ENCODE data around the gene SPSB2.
"Not testable (repeated sequence)": the region's sequence is repeated elsewhere in the genome, so short reads cannot be mapped to it uniquely, and the experiment has no call there.

The SPSB2 gene

GRCh38 chr12:6902448-6902847, 29.3 kb upstream of the SPSB2 start:
- no peak for DNase-seq (ENCODE audit: low read depth in 2 of 2)

GRCh38 chr12:6899837-6900519, 26.9 kb upstream of the SPSB2 start:
- DNase-seq (ENCODE audit: low read depth in 2 of 2): no peak

GRCh38 chr12:6899427-6899826, 26.3 kb upstream of the SPSB2 start:
- no peak for DNase-seq (ENCODE audit: low read depth in 2 of 2)

- DNase-seq (ENCODE audit: low read depth in 2 of 2): no peak
Observed at GRCh38 chr12:6896846-6897435, 23.8 kb upstream of the SPSB2 start.

GRCh38 chr12:6894321-6894720, 21.2 kb upstream of the SPSB2 start:
- no peak for DNase-seq (ENCODE audit: low read depth in 2 of 2)

GRCh38 chr12:6892683-6893082, 19.6 kb upstream of the SPSB2 start:
- not testable (repeated sequence) for DNase-seq (ENCODE audit: low read depth in 2 of 2)

- DNase-seq (ENCODE audit: low read depth in 2 of 2): no peak
Observed at GRCh38 chr12:6891646-6892001, 18.5 kb upstream of the SPSB2 start.

GRCh38 chr12:6890789-6891645, 17.9 kb upstream of the SPSB2 start:
- peak; percentile 92 to 93 for DNase-seq (ENCODE audit: low read depth in 2 of 2)

GRCh38 chr12:6889775-6890573, 16.9 kb upstream of the SPSB2 start:
- not testable (repeated sequence) for DNase-seq (ENCODE audit: low read depth in 2 of 2)

GRCh38 chr12:6888794-6889193, 15.7 kb upstream of the SPSB2 start:
- DNase-seq (ENCODE audit: low read depth in 2 of 2): not testable (repeated sequence)

GRCh38 chr12:6888360-6888759, 15.3 kb upstream of the SPSB2 start:
- no peak for DNase-seq (ENCODE audit: low read depth in 2 of 2)

GRCh38 chr12:6887460-6887859, 14.4 kb upstream of the SPSB2 start:
- DNase-seq (ENCODE audit: low read depth in 2 of 2): no peak

- DNase-seq (ENCODE audit: low read depth in 2 of 2): not testable (repeated sequence)
Observed at GRCh38 chr12:6886206-6886999, 13.3 kb upstream of the SPSB2 start.

GRCh38 chr12:6884539-6884938, 11.4 kb upstream of the SPSB2 start:
- no peak for DNase-seq (ENCODE audit: low read depth in 2 of 2)

- DNase-seq (ENCODE audit: low read depth in 2 of 2): no peak
Observed at GRCh38 chr12:6883683-6884082, 10.6 kb upstream of the SPSB2 start.

- DNase-seq (ENCODE audit: low read depth in 2 of 2): no peak
Observed at GRCh38 chr12:6883252-6883651, 10.1 kb upstream of the SPSB2 start.

- not testable (repeated sequence) for DNase-seq (ENCODE audit: low read depth in 2 of 2)
Observed at GRCh38 chr12:6879824-6880223, 6.7 kb upstream of the SPSB2 start.

- not testable (repeated sequence) for DNase-seq (ENCODE audit: low read depth in 2 of 2)
Observed at GRCh38 chr12:6874015-6874368, 889 bp upstream of the SPSB2 start.

- DNase-seq (ENCODE audit: low read depth in 2 of 2): peak in 1 of 2 experiments; percentile 38
Observed at GRCh38 chr12:6872073-6873048, 742 bp downstream of the SPSB2 start.

Measured in fibroblast of skin of left biceps (primary cell).